PFSK-1 (cell line): ENCODE measurements around the gene ARHGAP15.

Experiments used
- FOXP2 ChIP-seq: optimal IDR thresholded peaks from 2 replicates; pipeline ENCODE3; 2011; ENCODE audit warnings: borderline replicate concordance, control low read depth, inconsistent platforms; ENCODE audit not compliant: insufficient read depth; ENCODE audit errors: extremely low read length, extremely low read depth
- POLR2AphosphoS5 ChIP-seq: IDR thresholded peaks from 2 replicates; pipeline ENCODE4 v1.6.1; 2012; ENCODE audit warnings: low read depth, mild to moderate bottlenecking, control low read depth, low read length, moderate library complexity
- REST ChIP-seq, 2 experiments: IDR thresholded peaks; 2 replicates each; pipeline versions ENCODE4 v1.6.1 to v1.8.0; 2011 to 2012; ENCODE audit warnings: low read depth in 2 of 2, low read length in 2 of 2, control low read depth in 1 of 2, inconsistent platforms in 1 of 2, mild to moderate bottlenecking in 1 of 2, moderate library complexity in 1 of 2; ENCODE audit not compliant: insufficient read depth in 1 of 2
- SIN3A ChIP-seq: IDR thresholded peaks from 2 replicates; pipeline ENCODE4 v1.6.1; 2012; ENCODE audit warnings: mild to moderate bottlenecking, low read length, moderate library complexity, borderline replicate concordance; ENCODE audit not compliant: insufficient read depth
- TAF1 ChIP-seq: IDR thresholded peaks from 2 replicates; pipeline ENCODE4 v1.6.1; 2012; ENCODE audit warnings: low read length, control low read depth, borderline replicate concordance; ENCODE audit not compliant: insufficient read depth

GRCh38 chr2:143482771-143483170 lies 353.6 kb downstream of the ARHGAP15 start:
- TF ChIP-seq TAF1 (no peak), POLR2AphosphoS5 (no peak), REST (IDR thresholded peaks at IDR 0.05; ENCODE audit: insufficient read depth in 1 of 2, low read depth in 2 of 2, low read length in 2 of 2) (no peak), SIN3A (no peak), FOXP2 (no peak)
